Right ventricle myocardium superior (tissue), 1 donor: ENCODE measurements around the gene ERO1A. TPM values are rescaled to one million over a fixed set of nuclear protein-coding genes. Genes with fewer than 3 reads are reported as not detected.

ENCODE experiments used
- ATAC-seq: fragments of 200-7000 bp; cut with Tn5 transposase; one replicate; pipeline ENCODE4 v1.9.1; 2020; ENCODE audit warnings: mild to moderate bottlenecking; ENCODE audit not compliant: poor library complexity
- DNase-seq: peaks from one replicate; pipeline ENCODE4 v3.0.0-alpha.2; 2020
- intact Hi-C: fragments of 100-400 bp; cut with DNase I; formaldehyde crosslinking; loops from one replicate; pipeline ENCODE4 v1.11.2; 2022
- total RNA-seq: library from RNA; stranded (reverse); fragmentation: NEBNext Ultra II Directional; extraction: Animal tissue kit (Norgen Biotek cat#: 25700); gene quantifications from one replicate; pipeline ENCODE4 v1.2.1, GENCODE V29; 2021
- donor health status: DM: no; HTN: yes; CAD: no; lungs with severe emphysema.

The ERO1A gene
- total RNA-seq, 1 donor from 2014 or later: 14.1 TPM

DNA sequence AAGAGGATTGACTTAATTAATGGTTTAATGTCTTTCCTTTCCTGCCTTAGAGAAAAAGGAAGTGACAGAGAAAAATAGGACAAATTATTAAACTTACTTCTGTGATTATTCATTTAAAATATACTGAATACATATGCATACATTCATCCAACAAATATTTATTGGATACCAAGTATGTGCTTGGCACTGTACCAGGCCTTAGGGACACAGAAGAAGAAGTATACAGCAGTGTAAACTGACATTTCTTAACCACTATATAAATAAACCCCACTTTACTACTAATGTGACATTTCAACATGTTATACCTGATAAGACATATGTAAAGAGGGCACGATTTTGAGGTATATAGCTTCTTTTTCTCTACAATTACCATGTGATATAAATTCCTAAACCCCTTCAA lies 53.6 kb downstream of the ERO1A start:
- intact Hi-C loops: no loop called here
- no peak for ATAC-seq
- DNase-seq: no peak

DNA sequence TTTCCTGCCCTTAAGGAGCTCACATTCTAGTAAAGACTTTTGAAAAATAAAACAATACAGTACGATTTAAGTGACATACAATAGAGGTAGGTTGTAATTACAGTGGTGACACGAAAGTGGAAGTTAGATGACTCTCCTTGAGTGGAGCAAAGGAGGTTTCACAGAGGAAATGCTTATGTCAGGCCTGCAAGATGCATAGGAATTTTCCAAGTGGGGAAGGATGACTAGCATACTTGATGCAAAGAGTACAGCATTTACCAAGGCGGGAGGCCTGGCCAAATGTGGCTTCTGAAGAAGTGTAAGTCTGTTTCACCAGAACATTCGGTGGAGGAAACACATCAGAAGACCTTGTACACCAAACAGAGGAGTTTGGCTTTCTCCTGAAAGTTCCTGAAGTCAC lies 55.2 kb downstream of the ERO1A start:
- ATAC-seq (no peak), DNase-seq (no peak)
- intact Hi-C loops: no loop called here

DNA sequence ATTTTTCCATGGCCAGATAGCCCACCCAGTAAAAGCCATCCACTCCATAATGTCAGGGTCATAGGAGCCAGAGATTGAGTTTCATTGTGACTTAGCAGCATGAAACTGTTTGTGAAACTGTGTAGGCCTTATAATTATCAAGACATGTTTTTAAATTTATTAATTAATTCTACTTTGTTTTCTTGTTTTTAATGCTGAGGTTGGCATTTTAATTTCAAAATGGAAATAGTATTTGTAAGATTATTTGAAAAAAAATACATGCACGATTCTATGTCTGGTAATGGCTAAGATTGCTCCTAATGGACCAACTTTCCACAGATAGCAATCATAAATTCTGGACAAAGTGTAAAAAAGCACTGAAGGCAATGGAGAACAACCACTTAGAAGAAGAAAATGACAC lies 75.7 kb downstream of the ERO1A start:
- no peak for DNase-seq
- ATAC-seq: no peak
- intact Hi-C loops: no loop called here

DNA sequence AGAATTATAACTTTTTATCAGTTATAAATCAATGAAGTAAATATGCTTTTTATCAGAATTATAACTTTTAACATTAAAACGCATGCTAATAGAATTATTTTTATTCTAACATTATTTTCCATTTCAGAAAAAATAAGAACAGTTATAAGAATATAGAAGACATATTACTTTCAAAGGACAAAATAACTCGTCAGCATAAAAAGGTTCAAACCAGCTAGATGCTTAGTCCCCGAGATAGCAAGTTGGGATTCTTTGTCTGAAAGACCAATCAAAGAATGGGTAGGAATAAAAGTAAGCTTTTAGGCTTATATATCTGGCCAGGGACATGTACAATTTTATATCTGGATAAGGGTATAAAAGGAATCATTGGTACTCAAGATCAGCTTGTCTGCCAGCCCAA lies 76.8 kb downstream of the ERO1A start:
- ATAC-seq (no peak), DNase-seq (no peak)
- intact Hi-C loops: no loop called here

DNA sequence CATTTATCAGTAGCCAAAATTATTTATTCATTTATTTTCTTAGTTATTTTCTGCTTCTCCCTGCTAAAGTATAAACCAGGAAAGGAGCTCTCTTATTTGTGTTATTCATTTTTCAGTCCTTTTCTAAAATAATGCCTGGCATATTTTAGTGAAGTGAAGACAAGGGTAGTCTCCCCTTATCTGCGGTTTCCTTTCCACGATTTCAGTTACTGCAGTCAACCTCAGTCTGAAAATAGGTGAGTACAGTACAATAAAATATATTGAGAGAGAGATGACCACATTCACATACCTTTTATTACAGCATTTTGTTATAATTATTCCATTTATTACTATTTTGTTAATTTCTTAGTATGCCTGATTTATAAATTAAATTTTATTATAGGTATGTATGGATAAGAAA lies 85.2 kb downstream of the ERO1A start:
- ATAC-seq (no peak), DNase-seq (no peak)
- intact Hi-C loops: no loop called here

DNA sequence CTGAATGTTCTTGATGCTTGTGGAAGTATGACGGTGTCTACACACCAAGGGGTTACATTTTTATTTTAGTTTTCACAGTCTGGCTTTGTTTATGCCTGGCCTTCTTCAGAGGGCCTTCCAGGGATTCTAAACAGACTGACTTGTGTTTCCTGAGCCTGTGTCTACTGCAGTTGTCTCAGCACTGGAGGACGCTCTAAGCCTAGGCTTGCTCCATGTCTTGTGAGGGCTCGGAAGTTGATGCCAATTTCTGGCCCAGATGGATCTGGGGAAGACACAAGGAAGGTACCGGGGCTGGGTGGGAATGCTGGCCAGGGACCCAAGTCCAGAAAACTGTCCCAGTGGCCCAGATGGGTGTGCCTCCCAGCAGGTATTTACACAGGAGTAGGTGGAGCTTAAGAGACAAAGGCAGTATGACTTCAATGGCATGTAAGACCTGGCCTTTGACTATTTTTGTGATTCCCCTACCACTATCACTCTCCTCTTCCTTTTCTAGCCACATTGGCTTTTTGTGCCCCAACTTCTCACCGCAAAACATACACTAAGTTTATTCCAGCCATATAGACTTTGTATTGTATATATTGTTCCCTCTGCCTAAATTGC lies 85.8 kb downstream of the ERO1A start:
- intact Hi-C loops: no loop called here
- DNase-seq: no peak
- ATAC-seq: no peak

DNA sequence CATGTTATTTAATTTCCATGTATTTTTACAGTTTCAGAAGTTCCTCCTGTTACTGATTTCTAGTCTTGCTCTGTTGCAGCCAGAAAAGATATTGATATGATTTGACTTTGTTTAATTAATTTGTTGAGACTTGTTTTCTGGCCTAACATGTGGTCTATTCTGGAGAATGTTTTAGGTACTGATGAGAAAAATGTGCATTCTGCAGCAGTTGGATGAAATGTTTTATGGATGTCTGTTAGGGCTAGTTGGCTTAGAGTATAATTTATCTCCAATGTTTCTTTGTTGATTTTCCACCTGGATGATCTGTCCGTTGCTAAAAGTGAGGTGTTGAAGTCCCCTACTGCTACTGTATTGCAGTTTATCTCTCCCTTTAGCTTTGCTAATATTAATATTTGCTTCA lies 88.3 kb downstream of the ERO1A start:
- no peak for ATAC-seq
- intact Hi-C loops: no loop called here
- DNase-seq: no peak

DNA sequence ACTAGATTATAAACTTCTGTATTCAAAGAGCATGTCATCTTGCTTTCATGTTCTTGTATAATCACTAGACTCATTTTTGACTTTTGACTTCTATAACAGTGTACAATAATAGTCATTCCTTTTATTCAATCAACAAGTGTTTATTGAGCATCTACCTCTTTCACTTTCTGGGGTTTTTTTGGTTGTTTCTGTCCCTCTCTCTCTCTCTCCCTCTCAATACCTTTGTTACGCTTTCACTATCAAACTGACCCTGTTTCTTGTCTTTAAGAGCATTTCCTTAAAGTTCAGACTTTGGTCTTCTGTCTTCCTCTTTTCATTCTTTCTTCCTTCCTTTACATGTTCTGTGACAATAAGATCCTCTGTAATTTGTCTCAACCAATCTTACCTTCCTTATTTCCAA lies 93.2 kb downstream of the ERO1A start:
- DNase-seq (no peak), ATAC-seq (no peak)
- intact Hi-C loops: no loop called here

DNA sequence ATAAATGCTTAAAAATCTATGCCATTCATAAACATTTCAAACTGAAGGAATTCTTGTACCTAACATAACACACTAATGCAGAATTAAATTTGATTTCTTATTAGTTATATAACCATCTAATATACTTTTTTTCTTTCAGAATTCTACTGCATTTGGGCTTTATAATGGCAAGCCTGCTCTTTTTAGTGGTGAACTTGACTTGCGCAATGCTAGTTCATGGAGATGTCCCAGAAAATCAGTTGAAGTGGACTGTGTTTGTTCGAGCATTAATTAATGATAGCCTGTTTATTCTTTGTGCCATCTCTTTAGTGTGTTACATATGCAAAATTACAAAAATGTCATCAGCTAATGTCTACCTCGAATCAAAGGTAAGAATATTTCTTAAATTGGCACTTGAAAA lies 95.4 kb downstream of the ERO1A start:
- DNase-seq: no peak
- ATAC-seq: no peak
- intact Hi-C loops: no loop called here

DNA sequence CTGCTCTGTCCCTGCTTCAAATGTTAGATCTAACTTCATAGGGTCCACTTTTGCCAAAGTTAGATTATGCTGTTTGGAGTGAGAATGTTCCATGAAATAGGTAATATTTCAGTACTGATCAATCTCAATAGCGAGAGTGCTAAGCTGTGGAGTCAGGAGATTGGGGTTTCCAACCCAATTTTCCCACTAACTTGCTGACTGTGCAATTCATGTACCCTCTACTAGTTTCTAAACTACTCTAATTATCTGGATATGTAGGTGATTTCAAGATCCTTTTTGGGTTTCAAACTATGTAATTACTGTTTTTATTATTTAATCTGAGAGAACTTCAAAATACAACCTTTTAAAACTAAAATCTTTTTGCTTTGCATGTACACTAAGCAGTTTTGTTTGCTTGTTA lies 96.8 kb downstream of the ERO1A start:
- ATAC-seq (no peak), DNase-seq (no peak)
- intact Hi-C loops: no loop called here

DNA sequence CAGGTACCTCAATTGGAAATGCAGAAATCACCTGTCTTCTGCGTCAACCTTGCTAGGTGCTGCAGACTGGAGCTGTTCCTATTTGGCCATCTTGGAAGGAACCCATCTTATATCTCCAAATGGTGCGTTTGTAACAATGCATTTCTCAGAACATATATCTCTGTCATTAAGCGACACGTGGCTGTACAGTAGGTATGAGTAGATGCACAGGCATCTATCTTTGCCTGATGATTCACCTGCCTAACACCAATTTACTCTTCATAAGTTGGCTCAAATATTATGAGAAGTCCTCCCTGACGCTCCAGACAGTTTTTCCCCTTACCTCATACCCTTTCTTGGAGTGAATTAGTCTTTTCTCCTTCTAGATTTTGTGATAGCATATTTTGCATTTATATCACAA lies 98.5 kb downstream of the ERO1A start:
- intact Hi-C loops: no loop called here
- DNase-seq (no peak), ATAC-seq (no peak)

DNA sequence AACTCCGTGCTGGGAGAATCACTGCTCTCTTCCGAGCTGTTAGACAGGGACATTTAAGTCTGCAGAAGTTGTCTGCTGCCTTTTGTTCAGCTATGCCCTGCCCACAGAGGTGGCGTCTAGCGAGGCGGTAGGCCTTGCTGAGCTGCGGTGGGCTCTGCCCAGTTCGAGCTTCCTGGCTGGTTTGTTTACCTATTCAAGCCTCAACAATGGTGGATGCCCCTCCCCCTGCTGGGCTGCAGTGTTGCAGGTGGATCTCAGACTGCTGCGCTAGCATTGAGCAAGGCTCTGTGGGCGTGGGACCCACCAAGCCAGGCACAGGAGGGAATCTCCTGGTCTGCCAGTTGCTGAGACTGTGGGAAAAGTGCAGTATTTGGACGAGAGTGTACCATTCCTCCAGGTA lies 99.0 kb downstream of the ERO1A start:
- intact Hi-C loops: no loop called here
- ATAC-seq (no peak), DNase-seq (no peak)

DNA sequence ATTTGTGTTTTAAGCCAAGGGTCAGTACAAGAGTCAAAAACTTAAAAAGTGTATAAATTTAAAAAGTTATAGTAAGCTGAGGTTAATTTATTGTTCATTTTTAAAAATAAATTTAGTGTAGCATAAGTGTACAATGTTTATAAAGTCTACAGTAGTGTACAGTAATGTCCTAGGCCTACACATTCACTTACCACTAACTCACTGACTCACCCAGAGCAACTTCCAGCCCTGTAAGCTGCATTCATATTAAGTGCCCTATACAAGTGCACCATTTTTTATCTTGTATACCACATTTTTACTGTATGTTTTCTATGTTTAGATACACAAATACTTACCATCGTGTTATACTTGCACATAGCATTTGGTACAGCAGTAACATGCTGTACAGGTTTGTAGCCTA lies 105.0 kb downstream of the ERO1A start:
- DNase-seq: no peak
- intact Hi-C loops: no loop called here
- no peak for ATAC-seq

Other genes with a start within 250 kb of the ERO1A start
- 3.1 TPM for gene TXNDC16, start 143.1 kb downstream of the ERO1A start, total RNA-seq
- gene GPR137C, start 142.7 kb downstream of the ERO1A start, total RNA-seq: 0.65 TPM
- gene PSMC6, start 11.6 kb upstream of the ERO1A start, total RNA-seq: 70.0 TPM
- 11.8 TPM for gene STYX, start 34.6 kb upstream of the ERO1A start, total RNA-seq
- gene GNPNAT1, start 96.0 kb upstream of the ERO1A start, total RNA-seq: 5.8 TPM